MCF 10A (cell line): ENCODE data around the gene CCDC102B. TPM values are rescaled to one million over a fixed set of nuclear protein-coding genes. Genes with fewer than 3 reads are reported as not detected.
"Not testable (repeated sequence)": the region's sequence is repeated elsewhere in the genome, so short reads cannot be mapped to it uniquely, and the experiment has no call there.

Source experiments
- BruUV-seq: library from RNA; stranded (reverse); fragments of 400-500 nt; replicated peaks from 2 replicates; lab custom pipeline; 2021; lab: Mats Ljungman, UMichigan
- CTCF ChIA-PET: fragments of 300-600 bp; sonication (Branson Sonifier 250); formaldehyde crosslinking; extraction: SDS; loops from one replicate; lab custom pipeline; 2021; ENCODE audit warnings: antibody characterized with exemption, inconsistent platforms; lab: Yijun Ruan, JAX
- POLR2A ChIA-PET: fragments of 300-600, 350-650 bp; sonication (Branson Sonifier 250); formaldehyde crosslinking; extraction: SDS; loops from one replicate; lab custom pipeline; 2020; ENCODE audit warnings: antibody characterized with exemption, inconsistent platforms; lab: Yijun Ruan, JAX
- DNase-seq: peaks from one replicate; pipeline ENCODE4 v3.0.0-alpha.2; 2018; ENCODE audit not compliant: unreplicated experiment
- H3K27ac Mint-ChIP-seq: one replicate; pipeline ENCODE4 v1.8.0; 2022; ENCODE audit warnings: mild to moderate bottlenecking, low read depth, mixed read lengths; ENCODE audit not compliant: unreplicated experiment
- H3K27me3 Mint-ChIP-seq: one replicate; pipeline ENCODE4 v1.8.0; 2022; ENCODE audit warnings: mixed read lengths; ENCODE audit not compliant: insufficient read depth, unreplicated experiment
- H3K36me3 Mint-ChIP-seq: one replicate; pipeline ENCODE4 v1.8.0; 2022; ENCODE audit warnings: mild to moderate bottlenecking, moderate library complexity, mixed read lengths; ENCODE audit not compliant: insufficient read depth, unreplicated experiment
- H3K4me1 Mint-ChIP-seq: one replicate; pipeline ENCODE4 v1.8.0; 2022; ENCODE audit warnings: mixed read lengths; ENCODE audit not compliant: insufficient read depth, unreplicated experiment
- H3K4me3 Mint-ChIP-seq: one replicate; pipeline ENCODE4 v1.8.0; 2022; ENCODE audit warnings: mild to moderate bottlenecking, moderate library complexity, mixed read lengths; ENCODE audit not compliant: unreplicated experiment
- H3K9me3 Mint-ChIP-seq: one replicate; pipeline ENCODE4 v1.8.0; 2022; ENCODE audit warnings: mixed read lengths; ENCODE audit not compliant: unreplicated experiment
- CTCF ChIP-seq: fragments of 200-600 bp; IDR thresholded peaks from one replicate; pipeline ENCODE4 v1.8.0; 2022; ENCODE audit warnings: antibody characterized with exemption, mild to moderate bottlenecking; ENCODE audit not compliant: unreplicated experiment
- intact Hi-C: fragments of 100-400 bp; cut with micrococcal nuclease; formaldehyde crosslinking; loops from 2 replicates; pipeline ENCODE4 v1.14.1; 2022
- total RNA-seq: library from RNA; stranded (reverse); gene quantifications from 2 replicates; pipeline ENCODE4 v1.2.3, GENCODE V29; 2022

The CCDC102B gene
- total RNA-seq, 1 experiment from 2014 or later = 3.4 TPM

DNA sequence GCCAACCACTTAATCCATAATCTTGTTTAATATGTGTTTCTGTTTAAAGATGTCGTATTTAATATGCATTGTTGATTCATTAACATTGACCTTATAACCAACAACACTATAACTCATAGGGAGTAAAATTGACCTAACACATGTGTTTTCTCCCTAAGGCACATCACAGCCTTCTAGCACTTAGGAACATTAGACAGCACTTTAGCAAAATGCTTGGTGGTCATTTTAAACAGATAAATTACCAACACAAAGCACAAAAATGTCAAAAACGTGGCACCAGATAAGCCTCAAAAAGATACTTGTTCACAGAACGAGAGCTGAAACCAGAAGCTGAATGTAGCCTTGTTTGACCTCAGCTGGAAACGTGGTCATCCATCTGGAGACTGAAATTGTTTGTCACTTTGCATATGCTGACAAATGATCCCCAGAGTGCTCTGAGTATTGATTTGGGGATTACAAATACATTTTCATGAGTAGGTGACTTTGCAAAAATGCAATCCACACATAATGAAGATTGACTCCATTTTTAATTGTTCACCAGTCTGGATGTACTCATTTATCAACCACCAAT lies 139.2 kb downstream of the CCDC102B start:
- intact Hi-C loops = no loop called here
- Mint-ChIP-seq H3K4me3 (no peak overlapping the region), H3K4me1 (no peaks in the 10 kb centered on the region), H3K27ac (no peak overlapping the region), H3K9me3 (no peaks in the 10 kb centered on the region), H3K27me3 (peaks cover 20% of the 10 kb centered on the region), H3K36me3 (no peaks in the 10 kb centered on the region)
- ChIA-PET CTCF (no interaction called here), POLR2A (no interaction called here)
- TF ChIP-seq CTCF = no peak
- no peak for DNase-seq
- no TSS peak for BruUV-seq

GRCh38 chr18:68940039-68940438 lies 142.2 kb downstream of the CCDC102B start:
- intact Hi-C loops = no loop called here
- H3K4me1 Mint-ChIP-seq = no peaks in the 10 kb centered on the region
- no peaks in the 10 kb centered on the region for H3K36me3 Mint-ChIP-seq
- H3K27me3 Mint-ChIP-seq = peaks cover 21% of the 10 kb centered on the region
- ChIA-PET CTCF (no interaction called here), POLR2A (no interaction called here)
- H3K4me3 Mint-ChIP-seq = no peak overlapping the region
- no peak for TF ChIP-seq CTCF
- H3K9me3 Mint-ChIP-seq = no peaks in the 10 kb centered on the region
- H3K27ac Mint-ChIP-seq = no peak overlapping the region
- DNase-seq = no peak
- BruUV-seq = no TSS peak

DNA sequence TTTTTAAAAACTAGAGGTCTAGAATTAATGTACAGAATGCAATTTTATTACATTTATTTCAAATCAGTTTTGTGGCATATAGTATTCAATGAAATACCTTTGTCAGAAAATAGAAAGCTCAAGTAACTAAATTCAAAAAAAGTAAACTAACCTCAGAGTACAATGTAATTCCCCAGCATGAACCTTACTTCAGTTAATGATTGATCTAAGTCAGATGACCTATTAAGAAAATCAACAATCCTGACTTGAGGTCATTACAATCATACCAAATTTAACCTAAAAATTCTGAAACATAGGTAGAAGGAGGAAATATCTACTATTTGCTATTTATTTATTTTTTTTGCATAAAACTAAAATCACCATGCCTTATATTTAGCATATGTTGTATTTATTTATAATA lies 142.9 kb downstream of the CCDC102B start:
- Mint-ChIP-seq H3K4me1 (no peaks in the 10 kb centered on the region), H3K36me3 (no peaks in the 10 kb centered on the region), H3K4me3 (no peak overlapping the region), H3K27me3 (peaks cover 13% of the 10 kb centered on the region), H3K27ac (no peak overlapping the region), H3K9me3 (no peaks in the 10 kb centered on the region)
- BruUV-seq = no TSS peak
- TF ChIP-seq CTCF = no peak
- ChIA-PET CTCF (no interaction called here), POLR2A (interaction anchor here (0.8 kb wide), 1 partner anchor 15 kb away, joined by 3 read pairs; no protein-coding TSS in a partner anchor)
- intact Hi-C loops = no loop called here
- no peak for DNase-seq

GRCh38 chr18:68942230-68942629 lies 144.3 kb downstream of the CCDC102B start:
- POLR2A ChIA-PET = no interaction called here
- peaks cover 12% of the 10 kb centered on the region for H3K27me3 Mint-ChIP-seq

GRCh38 chr18:68943861-68944260 lies 146.0 kb downstream of the CCDC102B start:
- DNase-seq, POLR2A ChIA-PET, H3K4me1 Mint-ChIP-seq, BruUV-seq, H3K9me3 Mint-ChIP-seq, intact Hi-C loops, H3K36me3 Mint-ChIP-seq, CTCF ChIA-PET, H3K27ac Mint-ChIP-seq, H3K4me3 Mint-ChIP-seq: not testable (repeated sequence)
- H3K27me3 Mint-ChIP-seq = peaks cover 20% of the 10 kb centered on the region

More at GRCh38 chr18:68942230-68942629, 144.3 kb downstream of the CCDC102B start:
- H3K4me3 Mint-ChIP-seq = no peak overlapping the region
- no TSS peak for BruUV-seq
- no peak for DNase-seq
- H3K36me3 Mint-ChIP-seq = no peaks in the 10 kb centered on the region
- no peak overlapping the region for H3K27ac Mint-ChIP-seq
- H3K4me1 Mint-ChIP-seq = no peaks in the 10 kb centered on the region
- intact Hi-C loops = no loop called here
- no peaks in the 10 kb centered on the region for H3K9me3 Mint-ChIP-seq
- TF ChIP-seq CTCF = no peak
- CTCF ChIA-PET = no interaction called here
